HepG2 (cell line): ENCODE results near the gene C1QTNF12. TPM values are rescaled to one million over a fixed set of nuclear protein-coding genes. Genes with fewer than 3 reads are reported as not detected.

Source experiments
- CAMTA2 ChIP-seq: sonication (generic); formaldehyde crosslinking; IDR thresholded peaks from 2 replicates; pipeline ENCODE4 v1.4.0; 2020; ENCODE audit warnings: mild to moderate bottlenecking, missing genetic modification reagents, borderline replicate concordance
- FOXK2 ChIP-seq: fragments of 450-650 bp; IDR thresholded peaks from 2 replicates; pipeline ENCODE4 v1.6.1; 2016
- GABPB1 ChIP-seq: IDR thresholded peaks from 2 replicates; pipeline ENCODE4 v1.6.1; 2016; ENCODE audit warnings: mild to moderate bottlenecking, missing genetic modification reagents, moderate library complexity, missing compliant biosample characterization
- ISX ChIP-seq: sonication (generic); formaldehyde crosslinking; conservative IDR thresholded peaks from 2 replicates; pipeline ENCODE4 v1.5.0; 2020; ENCODE audit warnings: missing genetic modification reagents
- PBX3 ChIP-seq: sonication (generic); formaldehyde crosslinking; IDR thresholded peaks from 2 replicates; pipeline ENCODE4 v1.8.1; 2023; ENCODE audit warnings: missing genetic modification reagents, inconsistent platforms, borderline replicate concordance
- RARG ChIP-seq: sonication (generic); formaldehyde crosslinking; IDR thresholded peaks from 2 replicates; pipeline ENCODE4 v1.4.0; 2020; ENCODE audit warnings: low read depth, mild to moderate bottlenecking, missing genetic modification reagents
- RELA ChIP-seq: sonication (generic); formaldehyde crosslinking; IDR thresholded peaks from 2 replicates; pipeline ENCODE4 v1.4.0; 2020; ENCODE audit warnings: missing genetic modification reagents
- RFX3 ChIP-seq: IDR thresholded peaks from 2 replicates; pipeline ENCODE4 v1.6.1; 2016; ENCODE audit warnings: missing biosample characterization, missing genetic modification reagents
- SKIL ChIP-seq: sonication (generic); formaldehyde crosslinking; IDR thresholded peaks from 2 replicates; pipeline ENCODE4 v1.8.0; 2022; ENCODE audit warnings: missing genetic modification reagents, mild to moderate bottlenecking, moderate library complexity, borderline replicate concordance
- SNAPC5 ChIP-seq: sonication (generic); formaldehyde crosslinking; IDR thresholded peaks from 2 replicates; pipeline ENCODE4 v1.8.1; 2023; ENCODE audit warnings: mild to moderate bottlenecking, missing genetic modification reagents, borderline replicate concordance
- SP5 ChIP-seq: IDR thresholded peaks from 2 replicates; pipeline ENCODE4 v1.6.1; 2016; ENCODE audit warnings: low read depth, borderline replicate concordance
- ZC3H13 ChIP-seq: sonication (generic); formaldehyde crosslinking; IDR thresholded peaks from 2 replicates; pipeline ENCODE4 v1.8.1; 2023; ENCODE audit warnings: mild to moderate bottlenecking, missing genetic modification reagents, moderate library complexity
- ZMYM4 ChIP-seq: sonication (generic); formaldehyde crosslinking; IDR thresholded peaks from 2 replicates; pipeline ENCODE4 v1.8.1; 2023; ENCODE audit warnings: mild to moderate bottlenecking, missing genetic modification reagents
- ZNF251 ChIP-seq: sonication (generic); formaldehyde crosslinking; IDR thresholded peaks from 2 replicates; pipeline ENCODE4 v1.9.0; 2021; ENCODE audit warnings: mild to moderate bottlenecking, missing genetic modification reagents
- ZNF3 ChIP-seq: IDR thresholded peaks from 2 replicates; pipeline ENCODE4 v1.7.0; 2017; ENCODE audit warnings: inconsistent platforms
- ZNF460 ChIP-seq: sonication (generic); formaldehyde crosslinking; IDR thresholded peaks from 2 replicates; pipeline ENCODE4 v1.5.1; 2020; ENCODE audit warnings: missing genetic modification reagents, mild to moderate bottlenecking, borderline replicate concordance
- ZNF580 ChIP-seq: IDR thresholded peaks from 2 replicates; pipeline ENCODE4 v1.6.1; 2016; ENCODE audit warnings: low read depth, borderline replicate concordance
- ZNF609 ChIP-seq: sonication (generic); formaldehyde crosslinking; IDR thresholded peaks from 2 replicates; pipeline ENCODE4 v1.4.0; 2020; ENCODE audit warnings: mild to moderate bottlenecking, missing genetic modification reagents, borderline replicate concordance
- ZNF660 ChIP-seq: sonication (generic); formaldehyde crosslinking; IDR thresholded peaks from 2 replicates; pipeline ENCODE4 v1.5.1; 2020; ENCODE audit warnings: mild to moderate bottlenecking, low read depth, missing genetic modification reagents, borderline replicate concordance
- ZNF713 ChIP-seq: sonication (generic); formaldehyde crosslinking; IDR thresholded peaks from 2 replicates; pipeline ENCODE4 v1.4.0; 2020; ENCODE audit warnings: mild to moderate bottlenecking, missing genetic modification reagents
- ZSCAN12 ChIP-seq: sonication (generic); formaldehyde crosslinking; IDR thresholded peaks from 2 replicates; pipeline ENCODE4 v1.9.0; 2021; ENCODE audit warnings: mild to moderate bottlenecking, missing genetic modification reagents
- ZSCAN20 ChIP-seq: sonication (generic); formaldehyde crosslinking; IDR thresholded peaks from 2 replicates; pipeline ENCODE4 v1.4.0; 2020; ENCODE audit warnings: missing genetic modification reagents, mild to moderate bottlenecking, borderline replicate concordance
- polyA plus RNA-seq, 8 experiments: library from polyadenylated mRNA; depleted of rRNA in 3 of 8; stranded (reverse) in 7 of 8; unstranded in 1 of 8; fragments of >200 nt; fragmentation: Illumina TruSeq in 4 of 8; extraction: Trizol in 4 of 8; gene quantifications; 2 replicates each; pipeline versions ENCODE4 v1.2.1 to v1.2.3, GENCODE V29; 2011 to 2016; ENCODE audit warnings: low read depth in 4 of 8, missing spikeins in 1 of 8, mixed read lengths in 1 of 8; ENCODE audit not compliant: insufficient read depth in 1 of 8
- total RNA-seq, 5 experiments: library from RNA; depleted of rRNA; stranded (reverse); fragments of >200 nt; fragmentation: Illumina TruSeq; extraction: Trizol; gene quantifications; 2 replicates each; pipeline ENCODE4 v1.2.3, GENCODE V29; 2016; ENCODE audit warnings: low read depth in 1 of 5

The C1QTNF12 gene
- total and polyA plus RNA-seq, 2 of the 13 experiments (the other 11 are each of a cell fraction or from before 2014, with no cell fraction given), result 0.18 to 0.64 TPM

- TF ChIP-seq SKIL (CRISPR knock-in tag) (no peak), CAMTA2 (no peak), ZNF713 (CRISPR knock-in tag) (no peak), ZNF580 (CRISPR knock-in tag) (peak; percentile 79; the same call in 1 of the 2 replicates), SNAPC5 (CRISPR knock-in tag) (no peak), ZNF460 (no peak), ZSCAN20 (CRISPR knock-in tag) (peak; percentile 68; the same call in 1 of the 2 replicates), ZMYM4 (CRISPR knock-in tag) (peak; percentile 70), ZSCAN12 (CRISPR knock-in tag) (no peak), ZC3H13 (CRISPR knock-in tag) (peak; percentile 99), RFX3 (no peak), ZNF660 (CRISPR knock-in tag) (no peak), ZNF609 (CRISPR knock-in tag) (peak; percentile 24; the same call in 1 of the 2 replicates), FOXK2 (no peak), SP5 (0 out of 2 replicates have a peak, but pooled peaks have one; percentile 27), PBX3 (CRISPR knock-in tag) (no peak), ISX (CRISPR knock-in tag) (no peak), RELA (CRISPR knock-in tag) (no peak), ZNF3 (CRISPR knock-in tag) (no peak), RARG (CRISPR knock-in tag) (peak; percentile 78; the same call in 1 of the 2 replicates), GABPB1 (CRISPR knock-in tag) (peak; percentile 92), ZNF251 (CRISPR knock-in tag) (no peak)
These were observed 14.9 kb downstream of the C1QTNF12 start, which contains the start of gene SDF4 (continued) for GRCh38 chr1:1231400-1232207.
